H9 (cell line): ENCODE data around the gene ADGRF5. TPM values are rescaled to one million over a fixed set of nuclear protein-coding genes. Genes with fewer than 3 reads are reported as not detected.

Source experiments
- DNase-seq: peaks from one replicate; pipeline ENCODE4 v3.0.0-alpha.2; 2017
- H2AFZ ChIP-seq: one replicate; pipeline ENCODE4 v1.6.1; 2013; ENCODE audit warnings: mild to moderate bottlenecking, low read length, control low read depth, moderate library complexity
- H2AK5ac ChIP-seq: 2 replicates; pipeline ENCODE4 v1.6.1; 2013; ENCODE audit warnings: low read length, control low read depth, mixed read lengths; ENCODE audit not compliant: insufficient read length
- H2BK120ac ChIP-seq: one replicate; pipeline ENCODE4 v1.6.1; 2013; ENCODE audit warnings: low read depth, mild to moderate bottlenecking, low read length, control low read depth, inconsistent platforms; ENCODE audit not compliant: poor library complexity, severe bottlenecking
- H2BK12ac ChIP-seq: 2 replicates; pipeline ENCODE4 v1.6.1; 2013; ENCODE audit warnings: low read length, control low read depth, mixed read lengths, low read depth; ENCODE audit not compliant: insufficient read length
- H2BK15ac ChIP-seq: 2 replicates; pipeline ENCODE4 v1.6.1; 2013; ENCODE audit warnings: low read depth, low read length, control low read depth
- H2BK20ac ChIP-seq: one replicate; pipeline ENCODE4 v1.6.1; 2013; ENCODE audit warnings: low read depth, mild to moderate bottlenecking, low read length, control low read depth, inconsistent platforms; ENCODE audit not compliant: poor library complexity, severe bottlenecking
- H2BK5ac ChIP-seq: 2 replicates; pipeline ENCODE4 v1.6.1; 2013; ENCODE audit warnings: low read length, control low read depth, mixed read lengths; ENCODE audit not compliant: insufficient read length
- H3K14ac ChIP-seq: 2 replicates; pipeline ENCODE4 v1.6.1; 2013; ENCODE audit warnings: low read length, control low read depth; ENCODE audit not compliant: insufficient read depth
- H3K18ac ChIP-seq: 2 replicates; pipeline ENCODE4 v1.6.1; 2013; ENCODE audit warnings: low read depth, mild to moderate bottlenecking, mixed read lengths, low read length, control low read depth; ENCODE audit not compliant: insufficient read length
- H3K23ac ChIP-seq: 2 replicates; pipeline ENCODE4 v1.6.1; 2013; ENCODE audit warnings: low read length, control low read depth, mixed read lengths, low read depth; ENCODE audit not compliant: insufficient read length
- H3K23me2 ChIP-seq: 2 replicates; pipeline ENCODE4 v1.6.1; 2013; ENCODE audit warnings: low read depth, mild to moderate bottlenecking, mixed read lengths, low read length, control low read depth; ENCODE audit not compliant: insufficient read length, poor library complexity, severe bottlenecking
- H3K27ac ChIP-seq: 2 replicates; pipeline ENCODE4 v1.5.1; 2013; ENCODE audit warnings: low read length, control low read depth, mixed read lengths, low read depth; ENCODE audit not compliant: insufficient read length
- H3K27me3 ChIP-seq: 2 replicates; pipeline ENCODE4 v1.6.1; 2013; ENCODE audit warnings: low read length, control low read depth, inconsistent platforms; ENCODE audit not compliant: insufficient read depth
- H3K4ac ChIP-seq: 2 replicates; pipeline ENCODE4 v1.6.1; 2013; ENCODE audit warnings: low read depth, mild to moderate bottlenecking, control low read depth, inconsistent platforms, low read length, moderate library complexity
- H3K4me1 ChIP-seq: 2 replicates; pipeline ENCODE4 v1.6.1; 2013; ENCODE audit warnings: low read length, control low read depth, inconsistent platforms; ENCODE audit not compliant: insufficient read depth
- H3K4me2 ChIP-seq: 2 replicates; pipeline ENCODE4 v1.6.1; 2013; ENCODE audit warnings: low read length, control low read depth, mixed read lengths; ENCODE audit not compliant: insufficient read length, insufficient read depth
- H3K56ac ChIP-seq: 2 replicates; pipeline ENCODE4 v1.6.1; 2013; ENCODE audit warnings: low read depth, mild to moderate bottlenecking, mixed read lengths, low read length, control low read depth; ENCODE audit not compliant: insufficient read length
- H3K79me1 ChIP-seq: 2 replicates; pipeline ENCODE4 v1.6.1; 2013; ENCODE audit warnings: low read depth, mild to moderate bottlenecking, moderate library complexity, low read length, control low read depth, inconsistent platforms; ENCODE audit not compliant: insufficient read depth, poor library complexity, severe bottlenecking
- H3K79me2 ChIP-seq: 2 replicates; pipeline ENCODE4 v1.6.1; 2013; ENCODE audit warnings: low read length, control low read depth, inconsistent platforms; ENCODE audit not compliant: insufficient read depth
- H3K9ac ChIP-seq: 2 replicates; pipeline ENCODE4 v1.6.1; 2013; ENCODE audit warnings: low read length, control low read depth, mixed read lengths; ENCODE audit not compliant: insufficient read length; ENCODE audit errors: extremely low read depth
- H3K9me3 ChIP-seq: one replicate; pipeline ENCODE4 v1.6.1; 2013; ENCODE audit warnings: low read depth, low read length, inconsistent platforms; ENCODE audit not compliant: control insufficient read depth
- H3T11ph ChIP-seq: one replicate; pipeline ENCODE4 v1.6.1; 2013; ENCODE audit warnings: mild to moderate bottlenecking, low read length, control low read depth, inconsistent platforms
- H4K20me1 ChIP-seq: one replicate; pipeline ENCODE4 v1.6.1; 2013; ENCODE audit not compliant: control insufficient read depth, insufficient read length, insufficient read depth
- H4K5ac ChIP-seq: 2 replicates; pipeline ENCODE4 v1.6.1; 2013; ENCODE audit warnings: low read depth, mild to moderate bottlenecking, mixed read lengths, low read length, control low read depth; ENCODE audit not compliant: insufficient read length
- H4K8ac ChIP-seq: replicated peaks from 2 replicates; pipeline ENCODE4 v1.6.1; 2013; ENCODE audit warnings: low read length, control low read depth, mixed read lengths, low read depth; ENCODE audit not compliant: insufficient read length
- H4K91ac ChIP-seq: 2 replicates; pipeline ENCODE4 v1.6.1; 2013; ENCODE audit warnings: low read depth, mild to moderate bottlenecking, moderate library complexity, mixed read lengths, low read length, control low read depth; ENCODE audit not compliant: insufficient read length
- H3K27ac Mint-ChIP-seq, 3 experiments: 2 replicates in 2 of 3; 3 replicates in 1 of 3; pipeline ENCODE4 v1.8.0; 2020 to 2021; ENCODE audit warnings: mixed read lengths in 3 of 3, mild to moderate bottlenecking in 1 of 3, moderate library complexity in 1 of 3
- H3K27me3 Mint-ChIP-seq: 2 replicates; pipeline ENCODE4 v1.8.0; 2021; ENCODE audit warnings: low read depth, mild to moderate bottlenecking, moderate library complexity, mixed read lengths
- H3K36me3 Mint-ChIP-seq, 3 experiments: 2 replicates in 2 of 3; 3 replicates in 1 of 3; pipeline ENCODE4 v1.8.0; 2020 to 2021; ENCODE audit warnings: low read depth in 3 of 3, mixed read lengths in 3 of 3; ENCODE audit not compliant: insufficient read depth in 1 of 3
- H3K4me1 Mint-ChIP-seq, 2 experiments: 2 replicates each; pipeline ENCODE4 v1.8.0; 2020; ENCODE audit warnings: mixed read lengths in 2 of 2
- H3K4me3 Mint-ChIP-seq, 2 experiments: 2 replicates in 1 of 2; 3 replicates in 1 of 2; pipeline ENCODE4 v1.8.0; 2020 to 2021; ENCODE audit warnings: mild to moderate bottlenecking in 2 of 2, mixed read lengths in 2 of 2, moderate library complexity in 1 of 2
- H3K9me3 Mint-ChIP-seq, 2 experiments: 2 replicates in 1 of 2; 3 replicates in 1 of 2; pipeline ENCODE4 v1.8.0; 2020; ENCODE audit warnings: mild to moderate bottlenecking in 2 of 2, mixed read lengths in 2 of 2, moderate library complexity in 1 of 2
- WGBS: extraction: QIAGEN DNeasy Blood & Tissue Kit; methylation state at CpG from one replicate; pipeline ENCODE4 v1.1.7; 2013; ENCODE audit warnings: missing lambda C conversion rate, low lambda C conversion rate, mixed read lengths; ENCODE audit not compliant: insufficient read length; ENCODE audit errors: extremely low coverage; 5-methylcytosine and 5-hydroxymethylcytosine counted together
- total RNA-seq: library from RNA; stranded (reverse); gene quantifications from 2 replicates; pipeline ENCODE4 v1.2.1, GENCODE V29; 2021
- TF ChIP-seq, protein P1 (sequence below): fragments of 200-600 bp; sonication (generic); conservative IDR thresholded peaks from 3 replicates; pipeline ENCODE4 v1.8.0; 2021; ENCODE audit warnings: antibody characterized with exemption, mild to moderate bottlenecking

The ADGRF5 gene
- total RNA-seq, 1 experiment from 2014 or later = not detected

GRCh38 chr6:46923476-46923875, 1.7 kb upstream of the ADGRF5 start:
- Histone ChIP-seq H4K8ac (no peak overlapping the region), H3K23me2 (no peaks in the 10 kb centered on the region), H3K9me3 (no peaks in the 10 kb centered on the region), H3K9ac (no peak overlapping the region), H3K4me1 (no peaks in the 10 kb centered on the region), H2BK5ac (no peak overlapping the region), H3K23ac (no peak overlapping the region), H2BK12ac (no peak overlapping the region), H3K18ac (no peak overlapping the region), H2BK20ac (no peak overlapping the region), H4K5ac (no peak overlapping the region), H3K27me3 (no peaks in the 10 kb centered on the region), H3K56ac (no peak overlapping the region), H3T11ph (no peak overlapping the region), H3K14ac (no peak overlapping the region), H3K79me2 (no peaks in the 10 kb centered on the region), H4K91ac (no peak overlapping the region), H3K79me1 (no peaks in the 10 kb centered on the region), H2BK15ac (no peak overlapping the region), H3K4me2 (no peak overlapping the region), H2AFZ (no peak overlapping the region), H4K20me1 (no peaks in the 10 kb centered on the region), H2BK120ac (no peak overlapping the region), H3K27ac (no peak overlapping the region), H3K4ac (no peak overlapping the region), H2AK5ac (no peak overlapping the region)
- no CpG with 5 or more reads among the region's 7 CpGs for WGBS
- no peak overlapping the region for H3K4me3 Mint-ChIP-seq
- peaks cover 5 to 6% of the 10 kb centered on the region in 2 experiments; a peak in 3 of 4 replicates for H3K4me1 Mint-ChIP-seq
- TF ChIP-seq, protein P1, sequence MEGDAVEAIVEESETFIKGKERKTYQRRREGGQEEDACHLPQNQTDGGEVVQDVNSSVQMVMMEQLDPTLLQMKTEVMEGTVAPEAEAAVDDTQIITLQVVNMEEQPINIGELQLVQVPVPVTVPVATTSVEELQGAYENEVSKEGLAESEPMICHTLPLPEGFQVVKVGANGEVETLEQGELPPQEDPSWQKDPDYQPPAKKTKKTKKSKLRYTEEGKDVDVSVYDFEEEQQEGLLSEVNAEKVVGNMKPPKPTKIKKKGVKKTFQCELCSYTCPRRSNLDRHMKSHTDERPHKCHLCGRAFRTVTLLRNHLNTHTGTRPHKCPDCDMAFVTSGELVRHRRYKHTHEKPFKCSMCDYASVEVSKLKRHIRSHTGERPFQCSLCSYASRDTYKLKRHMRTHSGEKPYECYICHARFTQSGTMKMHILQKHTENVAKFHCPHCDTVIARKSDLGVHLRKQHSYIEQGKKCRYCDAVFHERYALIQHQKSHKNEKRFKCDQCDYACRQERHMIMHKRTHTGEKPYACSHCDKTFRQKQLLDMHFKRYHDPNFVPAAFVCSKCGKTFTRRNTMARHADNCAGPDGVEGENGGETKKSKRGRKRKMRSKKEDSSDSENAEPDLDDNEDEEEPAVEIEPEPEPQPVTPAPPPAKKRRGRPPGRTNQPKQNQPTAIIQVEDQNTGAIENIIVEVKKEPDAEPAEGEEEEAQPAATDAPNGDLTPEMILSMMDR = no peak
- no peak for DNase-seq
- no peak overlapping the region for H3K27ac Mint-ChIP-seq
- no peaks in the 10 kb centered on the region for H3K36me3 Mint-ChIP-seq
- no peaks in the 10 kb centered on the region; a peak in 1 of 5 replicates for H3K9me3 Mint-ChIP-seq
- H3K27me3 Mint-ChIP-seq = no peaks in the 10 kb centered on the region
